HG02884 (cell line): ENCODE results near the gene VEPH1.

Source experiments
- ATAC-seq: cut with Tn5 transposase; IDR thresholded peaks from one replicate; pipeline ENCODE4 v1.9.1; 2021; ENCODE audit warnings: mild to moderate bottlenecking, moderate library complexity; ENCODE audit not compliant: unreplicated experiment

The VEPH1 gene

DNA sequence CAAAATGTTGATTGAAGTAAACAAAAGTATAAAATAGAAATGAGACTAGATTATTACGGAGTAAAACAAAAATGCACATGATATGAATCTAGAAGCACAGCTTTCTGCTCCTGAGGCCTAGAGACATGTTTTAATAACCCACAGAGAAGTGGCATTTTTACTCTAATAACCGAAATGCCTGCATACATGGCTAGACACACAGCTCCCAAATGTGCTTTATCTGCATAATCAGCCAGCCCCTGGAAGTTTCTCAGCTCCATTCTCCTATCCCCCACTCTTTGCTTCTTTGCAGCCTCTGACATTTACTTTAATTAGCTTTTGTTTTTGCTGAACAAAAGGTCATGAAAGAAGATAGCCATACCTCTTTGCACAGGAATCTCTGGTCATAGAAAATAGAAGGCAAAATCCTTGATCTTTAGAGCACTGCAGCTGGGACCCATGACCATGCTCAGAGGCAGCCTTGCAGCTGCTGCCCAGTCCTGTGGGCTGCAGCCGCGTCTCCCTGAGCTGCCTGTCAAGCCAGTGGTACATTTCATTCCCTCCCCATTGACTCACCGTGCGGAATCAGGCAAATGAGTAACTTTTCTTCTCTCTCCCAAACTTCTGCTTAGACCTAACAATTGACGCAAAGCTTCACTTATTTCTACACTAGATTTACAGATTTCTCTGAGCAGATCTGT, at the start of gene VEPH1:
TSS of gene VEPH1 (minus strand) at position 501 of the 680 bp plus-strand sequence. CDS start 8,067 bp downstream, outside the sequence.
- no peak for ATAC-seq

DNA sequence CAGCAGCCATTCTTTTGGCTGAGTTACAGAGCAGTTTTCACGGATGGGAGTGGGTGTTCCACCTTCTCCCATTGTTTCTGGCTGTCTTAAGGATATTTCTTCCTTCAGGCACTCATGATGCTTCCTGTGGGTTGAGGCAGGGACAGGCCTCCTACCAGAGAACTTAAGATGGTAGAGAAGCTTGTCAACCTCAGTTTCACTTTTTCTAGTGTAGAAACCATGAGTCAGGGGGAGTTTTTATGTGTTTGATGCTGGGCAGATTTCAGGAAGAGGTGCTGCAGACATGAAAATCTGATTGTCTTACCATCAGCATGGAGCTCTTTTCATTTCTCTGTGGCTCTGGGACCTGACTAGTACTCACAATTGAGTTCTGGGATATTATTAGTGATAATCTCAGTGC, 48.7 kb upstream of the VEPH1 start:
- no peak for ATAC-seq

DNA sequence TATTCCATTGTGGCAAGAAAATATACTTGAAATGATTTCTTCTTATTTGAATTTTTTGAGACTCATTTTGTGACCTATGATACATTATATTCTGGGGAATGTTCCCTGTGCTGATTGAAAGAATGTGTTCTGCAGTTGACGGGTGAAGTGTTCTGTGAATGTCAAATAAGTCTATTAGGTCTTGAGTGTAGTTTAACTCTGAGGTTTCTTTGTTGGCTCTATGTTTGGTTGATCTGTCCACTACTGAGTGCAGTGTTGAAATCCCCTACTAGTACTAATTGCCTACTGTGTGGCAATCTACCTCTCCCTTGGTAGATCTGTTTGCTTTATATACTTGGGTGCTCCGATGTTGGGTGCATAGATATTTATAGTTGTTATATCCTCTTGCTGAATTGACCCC, 46.3 kb upstream of the VEPH1 start:
- no peak for ATAC-seq

DNA sequence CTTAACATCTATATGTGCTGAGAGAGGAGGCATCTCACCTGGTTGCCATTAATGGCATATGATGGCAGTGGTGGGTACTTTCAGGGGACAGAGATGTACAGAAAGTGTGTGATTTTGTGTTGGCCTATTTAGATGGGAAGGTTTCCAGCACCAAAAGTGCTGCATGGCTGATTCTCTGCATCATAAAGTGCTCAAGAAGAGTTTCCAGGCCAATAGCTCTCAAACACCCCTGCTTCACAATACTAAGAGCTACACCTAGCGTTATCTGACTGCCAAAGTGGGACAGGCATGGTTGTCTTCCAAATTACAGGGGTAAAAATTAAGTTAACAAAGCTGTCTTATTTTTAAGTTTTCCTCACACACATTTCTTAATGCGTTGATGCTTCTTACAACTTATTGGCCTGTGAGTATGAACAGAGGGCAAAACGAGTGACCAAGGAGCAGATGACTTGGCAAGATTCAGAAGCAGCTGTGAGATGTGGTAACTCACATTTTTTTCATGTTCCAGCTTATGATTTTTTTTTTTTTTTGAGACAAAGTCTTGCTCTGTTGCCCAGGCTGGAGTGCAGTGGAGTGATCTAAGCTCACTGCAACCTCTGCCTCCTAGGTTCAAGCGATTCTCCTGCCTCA, 41.4 kb upstream of the VEPH1 start:
- no peak for ATAC-seq

DNA sequence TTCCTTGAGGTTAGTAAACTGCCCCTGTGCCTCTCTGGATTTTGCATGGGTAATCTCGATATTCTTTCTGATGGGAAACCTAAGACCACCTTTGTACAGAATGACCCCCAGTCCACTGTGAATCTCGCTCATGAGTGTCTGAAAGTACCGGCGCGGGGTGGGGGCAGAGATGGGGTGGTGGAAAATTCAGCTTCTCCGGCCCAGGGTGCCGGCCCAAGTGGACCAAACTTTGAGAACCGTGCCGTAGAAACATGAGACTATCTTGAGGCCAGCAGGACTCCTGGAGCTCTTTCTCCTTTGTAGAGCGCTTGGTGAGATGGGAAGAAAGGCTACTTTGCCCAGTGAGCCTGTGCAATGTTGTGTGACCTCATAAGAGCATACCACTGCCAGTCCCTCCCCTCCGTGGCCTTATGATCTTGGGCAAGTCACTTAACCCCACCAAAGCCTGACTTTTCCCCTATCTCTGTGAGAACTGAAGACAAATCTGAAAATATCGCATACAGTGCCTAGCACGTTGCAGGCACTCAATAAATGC, 40.4 kb upstream of the VEPH1 start:
- ATAC-seq, result no peak

DNA sequence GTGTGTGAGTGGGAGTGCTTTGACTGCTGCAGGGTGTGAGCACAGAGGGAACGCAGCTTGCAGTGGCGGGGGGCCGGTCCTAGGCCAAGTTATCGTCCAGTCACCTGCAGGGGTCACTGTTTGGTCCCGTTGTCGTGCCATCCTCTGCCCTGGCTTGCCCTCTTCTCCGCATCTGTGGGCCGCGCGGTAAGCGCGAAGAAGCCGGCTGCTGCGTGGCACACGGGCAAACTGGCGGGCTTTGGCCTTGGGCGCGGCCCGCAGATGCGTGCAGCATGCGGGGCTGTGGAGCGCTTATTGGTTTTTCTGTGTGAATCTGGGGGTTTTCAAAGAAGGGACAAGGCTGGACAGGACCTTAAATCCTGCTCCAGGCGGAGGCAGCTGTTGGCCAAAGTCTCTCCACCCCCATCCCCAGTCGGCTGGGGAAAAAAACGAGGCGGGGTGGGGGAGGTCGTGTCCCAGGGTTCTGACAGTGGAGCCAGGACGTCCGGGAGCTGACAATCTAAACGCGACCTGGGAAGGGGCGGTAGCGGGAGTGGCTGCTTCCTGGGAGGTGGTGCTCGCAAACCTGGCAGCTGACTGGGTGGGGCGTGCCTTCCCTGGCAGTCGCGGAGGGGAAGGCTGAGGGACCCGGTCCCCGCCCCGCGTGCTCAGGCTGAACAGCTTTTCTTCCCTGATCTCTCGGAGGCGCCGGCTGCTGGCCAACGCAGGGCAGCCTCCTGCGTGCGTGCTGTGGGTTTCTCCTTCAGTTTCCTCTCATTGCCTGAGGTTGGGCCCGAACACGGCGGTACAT, 39.7 kb upstream of the VEPH1 start:
- no peak for ATAC-seq

DNA sequence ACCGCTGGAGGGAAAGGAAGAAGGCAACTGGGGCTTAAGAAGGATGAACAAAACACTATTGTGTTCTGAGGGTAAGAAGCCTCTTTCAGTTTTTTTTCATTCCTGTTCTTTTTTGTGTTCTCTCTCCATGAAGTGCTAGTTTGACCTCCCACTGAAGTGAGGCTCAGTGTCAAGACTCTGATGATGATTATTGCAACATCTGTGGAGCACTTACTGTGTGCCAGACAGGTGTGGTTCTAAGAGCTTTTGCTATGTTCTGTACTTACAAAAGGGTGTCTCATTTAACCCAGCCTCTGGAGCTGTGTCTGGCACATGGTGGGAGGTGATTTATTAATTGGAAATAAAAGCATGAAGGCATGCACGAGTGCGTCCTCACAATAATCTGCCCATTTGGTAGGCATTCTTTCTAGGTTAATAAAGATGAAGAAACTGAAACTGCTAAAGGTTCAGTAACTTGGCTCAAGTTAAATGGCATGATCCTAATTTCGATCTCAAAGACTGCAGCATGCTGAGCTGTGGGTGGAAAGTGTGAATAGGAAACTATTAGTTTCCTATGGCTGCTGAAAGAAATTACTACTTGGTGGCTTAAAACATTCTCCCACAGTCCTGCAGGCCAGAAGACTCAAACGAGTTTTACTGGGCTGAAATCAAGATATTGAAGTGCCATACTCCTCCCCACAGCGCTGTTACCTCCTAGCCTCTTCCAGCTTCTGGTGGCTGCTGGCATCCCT, 38.5 kb upstream of the VEPH1 start:
- ATAC-seq, result no peak

DNA sequence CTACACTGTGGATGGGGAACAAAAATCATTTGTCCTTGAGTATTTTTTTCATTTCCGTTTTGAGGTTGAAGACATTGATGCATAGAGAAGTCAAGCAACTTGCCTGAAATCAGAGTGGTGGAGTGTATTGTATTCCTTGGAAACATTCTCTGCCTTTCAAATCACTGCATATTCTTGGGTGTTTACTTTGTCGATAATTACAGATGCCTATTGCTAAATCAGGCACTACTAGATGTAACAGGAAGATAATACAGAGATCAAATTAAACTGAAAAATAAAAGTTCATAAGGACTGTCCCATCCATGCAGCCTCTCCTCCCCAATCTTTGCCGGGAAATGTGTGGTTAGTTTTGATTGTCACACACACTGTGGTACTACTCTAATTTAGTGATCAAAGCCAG, 37.4 kb upstream of the VEPH1 start:
- no peak for ATAC-seq

DNA sequence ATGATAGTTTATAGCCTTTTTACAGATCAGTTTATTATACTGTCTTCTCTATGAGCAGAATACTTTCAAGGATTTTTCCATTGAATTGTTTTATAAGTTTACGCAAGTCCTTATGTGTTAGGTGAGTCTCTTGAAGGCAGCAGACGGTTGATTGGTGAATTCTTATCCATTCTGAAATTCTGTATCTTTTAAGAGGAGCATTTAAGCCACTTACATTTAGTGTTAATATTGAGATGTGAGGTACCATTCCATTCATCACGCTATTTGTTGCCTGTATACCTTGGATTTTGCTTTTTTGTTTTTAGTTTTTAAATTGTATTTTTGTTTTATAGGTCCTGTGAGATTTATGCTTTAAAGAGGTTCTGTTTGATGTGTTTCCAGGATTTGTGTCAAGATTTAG, 32.5 kb upstream of the VEPH1 start:
- no peak for ATAC-seq

DNA sequence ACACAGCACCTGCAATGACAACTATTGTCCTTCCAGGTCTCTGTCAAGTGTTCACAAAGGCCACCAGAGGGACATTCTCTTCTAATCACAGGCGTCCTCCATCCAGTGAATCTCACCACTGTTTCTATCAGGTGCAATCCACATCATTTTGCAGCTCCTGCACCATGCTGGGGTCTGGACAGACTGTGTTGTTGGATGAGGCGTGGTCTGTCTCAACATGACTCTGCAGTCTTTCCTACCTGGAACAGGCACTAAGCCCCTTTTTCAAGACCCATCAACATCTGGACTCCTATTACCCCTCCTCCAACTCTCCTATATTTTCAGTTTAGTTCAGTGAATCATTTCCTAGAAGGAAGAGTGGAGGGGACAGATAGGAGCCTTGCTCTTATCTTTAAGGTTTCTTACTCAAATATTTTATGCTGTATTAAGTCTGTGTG, 31.5 kb upstream of the VEPH1 start:
- no peak for ATAC-seq

DNA sequence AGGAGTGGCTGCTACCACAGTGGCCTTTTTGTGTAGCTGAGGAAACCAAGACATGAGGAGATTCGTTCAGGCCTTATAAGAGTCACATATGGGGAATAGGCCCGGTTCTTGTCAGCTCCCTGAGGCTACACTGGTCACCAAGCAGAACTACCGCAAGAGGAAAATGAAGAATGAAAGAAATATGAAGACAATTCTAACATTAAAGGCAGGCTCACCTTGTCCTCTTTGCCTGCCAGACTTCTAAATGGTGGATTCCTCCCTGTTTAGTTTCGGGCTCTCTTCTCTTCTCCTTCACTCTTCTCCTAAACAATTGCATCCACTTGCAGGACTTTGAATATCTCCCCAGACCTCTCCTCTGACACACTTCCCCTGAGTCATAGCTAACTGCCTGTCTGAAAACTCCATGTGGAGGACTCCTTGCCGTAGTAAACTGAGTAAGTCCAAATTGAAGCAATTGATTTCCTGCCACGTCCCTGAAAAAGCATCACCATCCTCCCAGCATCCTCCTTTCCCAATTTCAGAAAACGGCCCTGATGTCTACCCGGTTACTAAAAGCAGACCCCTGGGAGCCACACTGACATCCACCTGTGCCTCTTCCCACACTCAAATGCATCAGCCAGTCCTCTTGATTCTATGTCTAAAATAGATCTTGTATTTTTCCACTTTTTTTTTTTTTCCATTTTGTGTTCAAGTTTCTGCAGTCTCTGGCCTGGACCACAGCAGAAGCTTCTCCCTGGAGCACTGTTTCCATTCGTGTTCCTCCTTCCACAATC, 30.3 kb upstream of the VEPH1 start:
- ATAC-seq, result no peak

DNA sequence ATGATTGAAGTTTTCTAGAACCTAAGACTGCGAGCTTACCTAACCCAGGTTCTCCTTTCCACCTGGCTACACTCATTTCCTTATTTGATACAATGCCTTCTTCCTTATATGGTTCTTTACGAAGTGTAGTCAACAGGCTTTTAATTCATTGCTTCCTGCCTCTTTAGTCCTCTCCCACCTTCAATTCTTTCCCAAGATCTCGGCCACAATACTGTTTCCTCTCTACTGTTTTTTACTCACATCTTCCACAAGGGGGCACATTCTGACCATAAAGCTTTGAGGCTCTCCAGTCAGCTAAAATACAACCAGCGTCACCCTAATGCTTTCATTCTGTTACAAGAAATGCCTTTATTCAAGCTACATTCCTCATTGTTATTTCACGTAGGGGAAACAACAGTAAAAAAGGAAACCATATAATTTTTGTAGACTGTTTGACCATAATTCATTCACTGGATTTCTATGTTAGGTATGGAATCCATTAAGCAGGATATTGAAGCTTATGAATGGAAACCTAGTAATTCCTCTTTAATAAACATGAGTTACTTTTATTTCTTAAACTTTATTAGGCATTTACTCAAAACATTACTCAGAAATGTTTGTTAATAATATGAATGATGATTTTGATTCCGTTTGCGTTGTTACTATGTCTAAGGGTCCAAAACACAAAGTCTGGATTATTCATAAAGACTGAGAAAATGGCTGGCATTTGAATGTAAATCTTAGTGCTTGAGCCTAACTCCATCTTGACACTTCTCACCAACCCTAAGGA, 29.5 kb upstream of the VEPH1 start:
- ATAC-seq, result peak; percentile 94

DNA sequence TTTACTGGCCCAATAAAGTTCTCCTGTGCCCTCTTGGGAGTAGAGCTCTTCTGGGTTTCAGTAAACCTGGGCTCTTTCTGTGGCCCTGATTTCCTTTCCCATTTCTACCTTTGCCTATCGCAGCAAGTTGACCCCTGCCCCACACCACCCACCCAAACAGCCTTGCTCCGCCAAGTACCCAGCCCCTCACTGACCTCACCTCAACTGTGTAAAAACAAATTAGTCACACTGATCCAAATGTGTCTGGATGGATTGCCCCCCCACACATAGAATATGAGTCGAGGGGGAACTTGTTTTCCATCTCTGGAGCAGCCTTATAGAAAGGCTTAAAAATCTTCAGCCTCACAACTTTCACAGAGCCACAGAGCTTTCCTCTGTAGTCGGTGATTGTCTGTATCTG, 28.6 kb upstream of the VEPH1 start:
- no peak for ATAC-seq

DNA sequence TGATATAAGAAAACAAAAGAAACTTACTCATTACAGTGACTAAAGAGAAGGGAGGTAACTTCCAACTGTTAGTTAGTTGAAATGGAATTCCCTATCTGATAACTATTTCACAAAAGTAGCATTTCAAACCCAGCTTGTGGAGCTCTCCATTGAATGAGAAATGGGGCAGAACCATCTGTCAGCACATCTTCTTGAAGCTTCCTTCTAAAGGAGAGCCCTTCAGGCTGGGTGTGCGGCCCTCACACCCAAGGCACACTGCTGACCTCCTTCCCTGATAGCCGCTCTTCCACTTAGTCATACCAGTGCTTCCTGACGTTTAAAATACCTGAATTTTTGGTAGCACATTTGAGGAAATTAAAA, 28.1 kb upstream of the VEPH1 start:
- ATAC-seq, result no peak

DNA sequence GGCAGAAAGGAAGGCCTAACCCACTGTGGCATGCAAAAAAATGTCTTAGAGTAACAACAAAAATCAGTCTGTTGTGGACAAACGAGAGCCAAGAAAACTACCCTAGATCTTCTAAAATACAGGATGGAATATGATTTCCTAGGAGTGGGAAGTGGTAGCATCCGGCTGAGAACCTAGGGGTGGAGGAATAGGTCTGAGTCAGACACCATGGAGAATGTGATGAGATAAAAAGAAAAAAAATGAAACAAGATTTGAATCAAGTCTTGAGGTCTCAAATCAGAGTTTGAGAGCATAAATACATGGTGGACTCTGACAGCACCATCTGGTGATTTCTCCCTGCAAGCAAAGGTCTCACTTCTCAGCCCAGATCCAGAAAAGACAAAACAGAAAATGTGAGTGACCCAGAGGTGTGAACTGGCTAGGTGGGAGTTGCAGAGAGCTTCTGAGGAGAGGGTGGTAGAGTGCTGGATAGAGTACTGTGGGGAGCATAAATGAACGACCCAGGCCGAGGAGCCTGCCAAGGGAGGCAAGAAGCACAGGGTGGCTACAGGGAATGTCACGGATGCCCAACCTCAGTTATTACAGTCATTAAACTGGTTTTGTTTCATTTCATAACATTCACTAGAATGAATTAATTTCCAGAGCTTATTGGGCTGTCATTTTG, 27.6 kb upstream of the VEPH1 start:
- ATAC-seq, result no peak

DNA sequence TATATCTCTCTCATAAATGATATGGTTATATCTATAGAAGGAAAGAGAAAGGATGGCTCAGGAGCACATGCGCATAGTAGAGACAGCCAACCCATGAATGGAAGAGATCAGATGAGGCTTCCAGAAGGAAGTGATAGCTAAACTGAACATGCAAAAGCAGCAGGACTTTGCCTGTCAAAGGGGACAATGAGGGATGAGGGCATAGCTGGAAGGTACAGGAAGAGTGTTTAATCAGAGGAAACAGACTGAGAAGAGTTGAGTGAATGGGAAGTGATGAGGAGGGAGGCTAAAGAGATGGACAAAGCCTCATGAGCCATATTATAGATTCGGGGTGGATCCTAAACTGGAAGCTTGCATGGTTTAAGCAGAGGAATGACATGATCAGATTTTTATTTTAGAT, 26.5 kb upstream of the VEPH1 start:
- ATAC-seq, result no peak

DNA sequence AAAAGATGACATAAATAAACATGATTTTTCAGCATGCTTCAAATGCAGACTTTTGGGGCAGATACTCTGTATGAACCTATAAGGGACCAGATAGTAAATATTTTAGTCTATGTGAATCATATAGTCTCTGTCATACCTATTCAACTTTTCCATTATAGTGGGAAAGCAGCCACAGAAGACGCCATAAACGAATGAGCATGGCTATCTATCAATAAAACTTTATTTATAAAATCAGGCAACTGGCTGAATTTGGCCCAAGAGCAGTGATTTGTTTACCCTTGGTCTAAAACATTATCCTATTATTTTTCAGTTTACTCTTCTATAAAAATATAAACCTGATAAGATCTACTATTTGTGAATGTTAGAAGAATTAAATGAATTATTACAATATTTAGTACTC, 25.9 kb upstream of the VEPH1 start:
- no peak for ATAC-seq

DNA sequence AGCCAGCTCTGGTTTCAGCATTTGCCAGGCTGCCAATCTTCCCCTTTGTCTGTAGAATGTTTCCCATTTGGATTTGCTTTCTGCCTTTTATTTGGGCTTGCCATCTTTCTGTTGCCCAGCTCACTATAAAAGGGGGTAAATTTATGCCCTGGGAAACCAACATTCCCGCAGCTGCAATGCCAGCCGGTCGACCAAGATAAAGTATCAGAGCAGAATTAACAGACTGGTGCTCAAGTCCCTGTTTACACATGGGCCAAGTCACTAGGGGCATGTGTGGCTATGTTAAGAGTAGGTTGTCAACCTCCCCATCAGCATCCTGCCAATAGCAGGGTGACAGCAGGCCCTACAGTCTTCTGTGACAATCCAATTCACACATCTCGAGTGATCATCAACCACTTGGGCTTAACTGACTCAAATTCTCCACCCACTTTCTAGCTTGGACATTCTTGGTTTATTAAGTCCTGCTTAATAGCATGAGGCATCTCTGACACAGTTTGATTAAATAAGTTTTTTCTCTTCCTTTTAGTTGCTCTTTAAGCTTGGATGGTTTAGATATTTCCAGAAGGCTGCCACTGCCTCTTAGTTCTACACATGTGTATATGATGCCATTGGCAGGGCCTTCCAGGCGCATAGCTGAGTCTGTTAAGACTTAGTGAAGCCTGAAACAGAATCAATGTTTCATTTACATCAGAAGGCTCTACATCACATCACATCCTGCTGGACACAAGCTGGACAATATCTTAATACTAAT, 24.1 kb upstream of the VEPH1 start:
- ATAC-seq, result no peak
